Sigmoid colon (tissue), 7 donors: Measurements from ENCODE around the gene FDXR. TPM values are rescaled to one million over a fixed set of nuclear protein-coding genes. Genes with fewer than 3 reads are reported as not detected.

Source experiments
- DNase-seq: peaks from one replicate; pipeline ENCODE4 v3.0.0-alpha.2; 2019
- H3K27ac ChIP-seq, 4 donors: fragments of 200-600 bp; sonication (generic); one replicate each; pipeline ENCODE4 v1.5.1; 2016 to 2019; ENCODE audit warnings: mild to moderate bottlenecking in 1 of 4
- H3K27me3 ChIP-seq, 3 donors: fragments of 200-600 bp; sonication (generic); one replicate each; pipeline ENCODE4 v1.5.1; 2019; ENCODE audit warnings: mild to moderate bottlenecking in 1 of 3
- H3K36me3 ChIP-seq, 4 donors: fragments of 200-600 bp; sonication (generic); one replicate each; pipeline ENCODE4 v1.5.1; 2016 to 2019
- H3K4me1 ChIP-seq, 4 donors: fragments of 200-600 bp; sonication (generic); one replicate each; pipeline ENCODE4 v1.5.1; 2017 to 2019
- H3K4me3 ChIP-seq, 4 donors: fragments of 200-600 bp; sonication (generic); one replicate each; pipeline ENCODE4 v1.5.1; 2017 to 2019; ENCODE audit warnings: mild to moderate bottlenecking in 2 of 4, moderate library complexity in 1 of 4
- H3K9me3 ChIP-seq, 4 donors: fragments of 200-600 bp in 3 of 4; sonication (generic) in 3 of 4; one replicate each; pipeline versions ENCODE4 v1.5.1 to v1.6.1; 2013 to 2019
- CTCF ChIP-seq, 4 experiments: fragments of 450-650 bp in 3 of 4; fragments of 200-600 bp in 1 of 4; IDR thresholded peaks; one replicate each; pipeline ENCODE4 v1.5.1; 2016 to 2019; ENCODE audit warnings: antibody characterized with exemption in 4 of 4, mild to moderate bottlenecking in 3 of 4, moderate library complexity in 2 of 4
- EP300 ChIP-seq, 4 donors: sonication (generic); formaldehyde crosslinking; IDR thresholded peaks; one replicate each; pipeline ENCODE4 v1.6.1; 2017; ENCODE audit warnings: antibody characterized with exemption in 4 of 4
- POLR2A ChIP-seq, 2 donors: fragments of 450-650 bp; IDR thresholded peaks; one replicate each; pipeline ENCODE4 v1.6.1; 2016; ENCODE audit warnings: antibody characterized with exemption in 2 of 2, mild to moderate bottlenecking in 2 of 2, moderate library complexity in 2 of 2
- POLR2AphosphoS5 ChIP-seq, 4 donors: sonication (generic); formaldehyde crosslinking; IDR thresholded peaks; one replicate each; pipeline ENCODE4 v1.6.1; 2017; ENCODE audit warnings: antibody characterized with exemption in 4 of 4
- WGBS, 2 donors: extraction: QIAGEN DNeasy Blood & Tissue Kit; methylation state at CpG; one replicate each; pipeline ENCODE4 v1.1.7; 2013; 5-methylcytosine and 5-hydroxymethylcytosine counted together
- intact Hi-C: fragments of 100-400 bp; cut with DNase I; formaldehyde crosslinking; loops from one replicate; pipeline ENCODE4 v1.15.1; 2023
- polyA plus RNA-seq, 3 donors: library from polyadenylated mRNA; stranded (reverse); fragments of 200-250 nt; gene quantifications; one replicate each; pipeline ENCODE4 v1.2.3, GENCODE V29; 2013
- total RNA-seq, 4 donors: library from RNA; depleted of rRNA; stranded (reverse); fragments of >200 nt; gene quantifications; one replicate each; pipeline ENCODE4 v1.1.0, GENCODE V29; 2016
- donor health status: healthy with polysubstance abuse.
- donor health status: Bipolar disorder and iron deficiency.
- donor health status: healthy.

FDXR gene
- total and polyA plus RNA-seq, 7 donors = 3.0 to 26.9 (median 8.6) TPM

GRCh38 chr17:74877592-74878548, 5.1 kb upstream of the FDXR start:
- intact Hi-C loops = no loop called here
- no peak for DNase-seq
- Histone ChIP-seq H3K27ac (no peak overlapping the region), H3K36me3 (no peaks in the 10 kb centered on the region), H3K9me3 (no peaks in the 10 kb centered on the region), H3K4me3 (no peak overlapping the region), H3K4me1 (peaks cover 0 to 6% (median 3%) of the 10 kb centered on the region in 4 donors), H3K27me3 (peaks cover 0 to 24% (median 0%) of the 10 kb centered on the region in 3 donors)
- 27 to 60% methylated on average over 19 of the region's 19 CpGs for WGBS, 2 donors
- TF ChIP-seq POLR2AphosphoS5 (IDR thresholded peaks at IDR 0.05) (no peak), CTCF (IDR thresholded peaks at IDR 0.05) (no peak), EP300 (IDR thresholded peaks at IDR 0.05) (no peak), POLR2A (IDR thresholded peaks at IDR 0.05) (no peak)

DNA sequence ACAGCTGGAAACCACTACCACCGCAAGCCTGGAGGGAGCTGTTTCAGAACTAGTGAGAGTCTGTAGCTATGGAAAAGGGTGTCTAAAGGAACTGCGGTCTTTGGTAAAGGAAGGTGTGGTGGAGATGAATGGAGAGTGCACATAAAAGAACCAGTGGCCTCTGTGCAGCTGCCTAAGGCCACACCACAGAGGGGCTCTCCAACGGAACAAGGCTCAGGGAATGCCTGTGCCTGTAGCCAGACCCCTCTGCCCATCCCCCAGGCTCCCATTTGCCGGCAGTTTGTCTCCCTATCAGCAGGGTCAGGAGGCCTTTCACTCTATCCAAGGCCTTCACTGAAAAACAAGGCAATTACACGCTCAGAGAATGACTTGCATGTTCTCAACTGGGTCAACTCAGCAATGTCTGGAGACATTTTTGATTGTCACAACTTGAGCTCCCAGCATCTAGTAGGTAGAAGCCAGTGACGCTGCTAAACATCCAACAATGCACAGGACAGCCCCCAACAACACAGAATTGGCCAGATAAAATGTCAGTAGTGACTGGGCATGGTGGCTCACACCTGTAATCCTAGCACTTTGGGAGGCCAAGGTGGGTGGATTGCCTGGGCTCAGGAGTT, 3.3 kb upstream of the FDXR start:
- Histone ChIP-seq H3K27ac (no peak overlapping the region), H3K36me3 (no peaks in the 10 kb centered on the region), H3K9me3 (no peaks in the 10 kb centered on the region), H3K4me3 (no peak overlapping the region), H3K27me3 (peaks cover 0 to 12% (median 0%) of the 10 kb centered on the region in 3 donors), H3K4me1 (peaks cover 0 to 20% (median 13%) of the 10 kb centered on the region in 4 donors)
- TF ChIP-seq POLR2A (IDR thresholded peaks at IDR 0.05) = no peak
- no peak for TF ChIP-seq CTCF (IDR thresholded peaks at IDR 0.05)
- TF ChIP-seq POLR2AphosphoS5 (IDR thresholded peaks at IDR 0.05) = no peak
- TF ChIP-seq EP300 (IDR thresholded peaks at IDR 0.05) = no peak
- intact Hi-C loops = no loop called here
- DNase-seq = no peak
- 80 to 88% methylated on average over 6 of the region's 6 CpGs for WGBS, 2 donors

- TF ChIP-seq POLR2A (IDR thresholded peaks at IDR 0.05) (no peak), POLR2AphosphoS5 (IDR thresholded peaks at IDR 0.05) (no peak), CTCF (IDR thresholded peaks at IDR 0.05) (no peak), EP300 (IDR thresholded peaks at IDR 0.05) (no peak)
- Histone ChIP-seq H3K4me3 (no peak overlapping the region), H3K27ac (no peak overlapping the region), H3K27me3 (peaks cover 0 to 12% (median 0%) of the 10 kb centered on the region in 3 donors), H3K4me1 (peaks cover 0 to 20% (median 13%) of the 10 kb centered on the region in 4 donors), H3K36me3 (no peaks in the 10 kb centered on the region), H3K9me3 (no peaks in the 10 kb centered on the region)
- DNase-seq = no peak
- intact Hi-C loops = no loop called here
- WGBS, 2 donors = 79 to 82% methylated on average over 5 of the region's 5 CpGs
Measured at GRCh38 chr17:74875155-74875976, 2.6 kb upstream of the FDXR start.

- WGBS, 2 donors = 96 to 98% methylated on average over 5 of the region's 5 CpGs
- TF ChIP-seq POLR2A (IDR thresholded peaks at IDR 0.05) (no peak), CTCF (IDR thresholded peaks at IDR 0.05) (no peak), POLR2AphosphoS5 (IDR thresholded peaks at IDR 0.05) (no peak), EP300 (IDR thresholded peaks at IDR 0.05) (no peak)
- no peak for DNase-seq
- intact Hi-C loops = loop anchor here (5.0 kb wide), 1 partner anchor 97 kb away; the partner anchor contains the start of gene NAT9
- peaks cover 0 to 12% (median 0%) of the 10 kb centered on the region in 3 donors for H3K27me3 ChIP-seq
- H3K9me3 ChIP-seq = no peaks in the 10 kb centered on the region
- H3K4me1 ChIP-seq = peaks cover 0 to 20% (median 13%) of the 10 kb centered on the region in 4 donors
- no peak overlapping the region for H3K27ac ChIP-seq
- no peak overlapping the region for H3K4me3 ChIP-seq
- H3K36me3 ChIP-seq = no peaks in the 10 kb centered on the region
Measured at GRCh38 chr17:74874615-74875037, 1.8 kb upstream of the FDXR start.
